GM13977 (cell line): ENCODE data around the gene ZNF366.

Experiments used
- DNase-seq: peaks from one replicate; pipeline ENCODE4 v3.0.0; 2012; ENCODE audit warnings: low spot score
- in situ Hi-C: fragments of 300-500 bp; cut with MboI; formaldehyde crosslinking; loops from one replicate; pipeline ENCODE4 v1.12.0; 2022; ENCODE audit warnings: low sequenced_read_pairs, low pct_unique_long_range_greater_than_20kb, mixed read lengths, inconsistent platforms; ENCODE audit not compliant: unreplicated experiment
- TF ChIP-seq, protein P1 (sequence below): IDR thresholded peaks from 2 replicates; pipeline ENCODE4 v1.5.1; 2012; ENCODE audit warnings: mild to moderate bottlenecking, control low read depth; ENCODE audit not compliant: insufficient read depth; ENCODE audit errors: extremely low read depth, missing control alignments

ZNF366 gene

DNA sequence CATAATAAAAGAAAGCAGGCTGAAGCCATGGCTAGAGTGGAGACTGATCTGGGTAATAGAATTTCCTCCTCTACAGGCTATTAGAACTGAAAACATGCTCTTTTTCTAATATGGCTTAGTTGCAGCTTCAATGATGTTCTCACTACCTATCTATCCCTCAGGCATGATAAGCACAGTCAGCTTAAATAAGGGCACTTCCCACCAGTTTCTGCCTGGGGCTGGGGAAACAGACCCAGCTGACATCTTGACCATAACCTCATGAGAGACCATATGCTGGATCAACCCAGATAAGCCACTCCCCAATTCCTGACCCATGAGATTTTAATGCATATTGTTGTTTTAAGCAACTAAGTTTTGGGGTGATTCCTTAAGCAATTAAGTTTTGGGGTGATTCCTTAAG lies 81.2 kb downstream of the ZNF366 start:
- in situ Hi-C loops: no loop called here
- TF ChIP-seq, protein P1, sequence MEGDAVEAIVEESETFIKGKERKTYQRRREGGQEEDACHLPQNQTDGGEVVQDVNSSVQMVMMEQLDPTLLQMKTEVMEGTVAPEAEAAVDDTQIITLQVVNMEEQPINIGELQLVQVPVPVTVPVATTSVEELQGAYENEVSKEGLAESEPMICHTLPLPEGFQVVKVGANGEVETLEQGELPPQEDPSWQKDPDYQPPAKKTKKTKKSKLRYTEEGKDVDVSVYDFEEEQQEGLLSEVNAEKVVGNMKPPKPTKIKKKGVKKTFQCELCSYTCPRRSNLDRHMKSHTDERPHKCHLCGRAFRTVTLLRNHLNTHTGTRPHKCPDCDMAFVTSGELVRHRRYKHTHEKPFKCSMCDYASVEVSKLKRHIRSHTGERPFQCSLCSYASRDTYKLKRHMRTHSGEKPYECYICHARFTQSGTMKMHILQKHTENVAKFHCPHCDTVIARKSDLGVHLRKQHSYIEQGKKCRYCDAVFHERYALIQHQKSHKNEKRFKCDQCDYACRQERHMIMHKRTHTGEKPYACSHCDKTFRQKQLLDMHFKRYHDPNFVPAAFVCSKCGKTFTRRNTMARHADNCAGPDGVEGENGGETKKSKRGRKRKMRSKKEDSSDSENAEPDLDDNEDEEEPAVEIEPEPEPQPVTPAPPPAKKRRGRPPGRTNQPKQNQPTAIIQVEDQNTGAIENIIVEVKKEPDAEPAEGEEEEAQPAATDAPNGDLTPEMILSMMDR: no peak

DNA sequence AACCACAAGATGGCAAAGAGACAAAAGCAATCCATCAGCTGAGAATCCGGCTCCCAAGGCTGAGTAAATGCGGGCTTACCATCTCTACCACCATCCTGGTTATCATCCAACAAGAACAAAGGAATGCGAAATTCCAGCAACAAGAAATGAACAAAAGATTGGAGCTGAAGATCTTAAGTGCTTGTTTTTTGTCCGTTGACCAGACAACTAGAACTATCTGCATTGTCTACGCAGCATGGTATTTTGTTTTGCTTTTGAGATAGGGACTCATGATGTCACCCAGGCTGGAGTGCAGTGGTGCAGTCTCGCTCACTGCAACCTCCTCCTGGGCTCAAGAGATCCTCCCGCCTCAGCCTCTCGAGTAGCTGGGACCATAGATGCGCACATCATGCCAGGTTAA lies 88.9 kb downstream of the ZNF366 start:
- TF ChIP-seq, protein P1: no peak
- no peak for DNase-seq
- in situ Hi-C loops: no loop called here

More for the DNA sequence above, 81.2 kb downstream of the ZNF366 start:
- DNase-seq: no peak

DNA sequence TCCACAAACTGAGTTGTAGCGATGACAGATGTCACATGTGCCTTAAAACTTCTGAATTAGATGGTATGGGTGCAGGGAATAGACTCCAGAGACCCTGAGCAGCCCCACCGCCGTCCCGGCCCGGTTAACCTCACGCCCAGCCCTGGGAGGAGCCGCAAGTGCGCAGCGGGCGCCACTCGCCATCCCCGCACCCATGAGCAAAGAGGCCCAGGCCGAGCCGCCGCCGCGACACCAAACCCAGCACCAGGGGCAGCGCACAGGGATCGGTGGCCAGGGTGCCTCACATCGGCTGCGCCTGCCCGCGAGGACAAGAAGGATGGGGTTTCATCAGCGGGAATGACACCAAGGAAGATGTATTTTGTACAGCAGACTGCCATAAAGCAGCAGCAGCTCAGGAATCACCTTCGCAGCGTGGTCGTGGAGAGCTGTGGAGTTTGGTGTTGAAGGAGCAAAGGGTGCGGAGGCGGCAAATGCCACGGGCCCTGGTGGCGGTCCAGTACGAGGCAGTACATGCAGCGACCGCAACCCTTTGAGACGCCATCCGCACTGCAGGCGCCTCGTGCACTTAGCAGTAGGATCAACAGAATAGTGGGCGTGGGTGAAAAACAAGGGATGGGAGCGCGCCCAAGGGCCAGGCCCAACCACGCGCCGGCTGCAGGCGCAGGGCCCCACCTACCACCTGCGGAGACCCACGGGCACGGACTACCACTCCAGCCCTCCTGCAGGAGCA lies 89.7 kb downstream of the ZNF366 start:
- no peak for DNase-seq
- in situ Hi-C loops: no loop called here
- TF ChIP-seq, protein P1: no peak

DNA sequence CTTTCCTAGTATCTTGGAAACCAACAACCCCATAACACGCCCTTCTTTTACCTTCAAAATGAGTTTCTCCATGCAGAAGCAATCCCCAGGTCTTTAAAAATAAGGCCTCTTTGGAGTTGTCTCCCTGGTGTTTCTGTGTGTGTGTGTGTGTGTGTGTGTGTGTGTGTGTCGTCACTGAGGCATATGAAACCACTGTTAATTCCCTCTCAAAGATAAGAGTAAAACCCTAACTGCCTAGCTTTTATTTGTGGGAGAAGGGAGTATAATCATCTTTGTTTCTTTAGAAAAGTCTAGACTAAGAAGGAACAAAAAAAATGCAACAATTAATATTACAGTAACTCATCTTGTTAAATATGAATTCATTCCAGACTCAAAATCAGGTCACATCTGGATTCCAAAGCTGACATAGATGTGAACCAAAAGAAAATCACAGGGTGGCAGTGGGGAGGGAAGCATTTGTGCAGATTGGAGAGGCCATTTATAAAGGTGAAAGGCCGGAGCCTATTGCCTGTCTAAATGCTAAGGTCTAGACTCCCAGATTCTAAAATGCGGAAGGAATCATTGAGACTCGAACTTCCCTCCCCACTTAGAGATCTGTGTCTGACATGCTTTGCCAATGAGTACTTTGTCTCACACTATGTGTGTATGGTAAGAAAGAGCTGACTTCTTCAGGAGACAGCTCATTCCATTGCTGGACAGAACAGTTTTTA lies 91.4 kb downstream of the ZNF366 start:
- TF ChIP-seq, protein P1: no peak

DNA sequence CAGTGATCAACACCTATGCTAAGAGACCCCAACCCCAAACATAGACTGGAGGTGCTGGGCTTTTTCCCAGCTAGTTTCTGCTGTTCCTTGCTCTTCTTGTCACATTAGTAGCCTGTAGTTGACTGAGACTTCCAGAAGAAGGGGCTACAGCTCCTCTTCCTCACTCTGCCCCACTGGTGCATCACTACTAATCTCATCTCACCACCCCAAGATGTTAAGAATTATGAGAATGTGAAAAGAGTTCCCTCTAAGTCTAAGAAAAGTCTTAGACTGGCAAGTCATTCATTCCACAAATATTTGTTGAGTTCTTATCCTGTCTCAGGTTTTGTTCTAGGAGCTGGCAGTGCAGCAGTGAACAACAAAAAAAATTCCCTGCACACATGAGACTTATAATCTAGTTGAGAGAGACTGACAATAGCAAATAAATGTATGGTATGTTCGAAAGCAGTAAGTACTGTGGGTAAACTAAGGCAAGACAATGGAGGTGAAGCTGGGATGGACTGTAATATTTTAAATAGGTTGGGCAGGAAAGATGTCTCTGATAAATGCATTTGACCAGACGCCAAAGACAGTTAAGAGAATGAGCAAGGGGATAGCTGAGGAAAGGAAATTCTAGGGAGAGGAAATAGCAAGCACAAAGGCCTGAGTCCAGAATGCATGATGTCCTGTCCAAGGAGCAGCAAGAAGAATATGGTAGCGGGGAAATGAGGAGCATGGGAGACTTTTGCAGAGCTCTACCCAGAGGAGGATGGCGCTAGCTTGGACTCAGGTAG lies 94.7 kb downstream of the ZNF366 start:
- TF ChIP-seq, protein P1: peak; percentile 16
- in situ Hi-C loops: no loop called here
- DNase-seq: no peak

More for the DNA sequence above, 91.4 kb downstream of the ZNF366 start:
- in situ Hi-C loops: no loop called here
- no peak for DNase-seq

DNA sequence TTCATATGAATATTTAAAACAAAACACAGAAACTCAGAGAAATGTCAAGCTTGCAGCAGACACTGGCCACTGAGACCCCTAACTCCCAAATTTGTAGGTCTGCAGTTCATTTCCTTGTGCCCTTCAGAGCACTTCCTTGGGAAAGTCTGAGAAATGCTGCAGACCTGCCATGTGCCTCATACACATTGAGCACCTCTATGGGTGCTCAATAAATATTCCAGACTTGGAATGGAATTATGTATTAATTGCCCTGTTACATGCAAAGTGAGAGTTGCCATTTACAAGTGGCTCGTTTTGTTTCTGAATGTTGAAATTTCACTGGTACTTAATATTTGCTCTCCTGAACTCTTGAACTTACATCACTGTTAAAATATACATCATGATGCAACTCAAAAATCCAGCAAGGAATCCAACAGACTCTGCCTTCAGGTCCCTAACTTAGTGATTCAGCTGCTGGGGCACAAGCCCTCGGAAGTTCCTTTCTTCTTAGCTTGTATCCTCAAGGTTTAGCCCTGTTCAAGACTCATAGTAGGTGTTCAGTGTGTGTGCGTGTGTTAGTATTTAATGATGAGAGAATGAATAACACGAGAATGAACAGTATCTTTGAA lies 96.4 kb downstream of the ZNF366 start:
- in situ Hi-C loops: no loop called here

More for the DNA sequence above, 96.4 kb downstream of the ZNF366 start:
- TF ChIP-seq, protein P1: no peak
- DNase-seq: no peak
